Loucy (cell line): Measurements from ENCODE around the gene TBC1D20.
A peak's percentile ranks its signal among the peaks of the same experiment; 100 is the strongest.

Experiments used
- H2AFZ ChIP-seq: fragments of 200-600 bp; sonication (generic); 2 replicates; pipeline ENCODE4 v1.6.0; 2016; ENCODE audit warnings: antibody characterized with exemption, mild to moderate bottlenecking, low read length, moderate library complexity
- H3F3A ChIP-seq: fragments of 200-600 bp; 2 replicates; pipeline ENCODE4 v1.6.0; 2016; ENCODE audit warnings: antibody characterized with exemption, low read depth, mild to moderate bottlenecking
- H3K27me3 ChIP-seq: fragments of 200-600 bp; sonication (generic); 2 replicates; pipeline ENCODE4 v1.6.1; 2014; ENCODE audit warnings: low read length, mild to moderate bottlenecking; ENCODE audit not compliant: insufficient read depth, poor library complexity, severe bottlenecking
- H3K36me3 ChIP-seq: fragments of 200-600 bp; sonication (generic); 2 replicates; pipeline ENCODE4 v1.6.1; 2016; ENCODE audit warnings: low read length; ENCODE audit not compliant: insufficient read depth
- H3K4me1 ChIP-seq: fragments of 200-600 bp; sonication (generic); 2 replicates; pipeline ENCODE4 v1.5.1; 2014; ENCODE audit warnings: low read length, mild to moderate bottlenecking; ENCODE audit not compliant: insufficient read depth, poor library complexity, severe bottlenecking
- H3K4me2 ChIP-seq: fragments of 200-600 bp; sonication (generic); 2 replicates; pipeline ENCODE4 v1.6.0; 2014; ENCODE audit warnings: antibody characterized with exemption, low read length, low read depth, mild to moderate bottlenecking; ENCODE audit not compliant: poor library complexity, severe bottlenecking
- H3K4me3 ChIP-seq: fragments of 200-600 bp; sonication (generic); 2 replicates; pipeline ENCODE4 v1.5.1; 2014; ENCODE audit warnings: low read length, mild to moderate bottlenecking, mixed read lengths; ENCODE audit not compliant: poor library complexity, severe bottlenecking
- H3K79me2 ChIP-seq: fragments of 200-600 bp; sonication (generic); 2 replicates; pipeline ENCODE4 v1.6.1; 2014; ENCODE audit warnings: low read length; ENCODE audit not compliant: insufficient read depth
- H3K9ac ChIP-seq: fragments of 200-600 bp; sonication (generic); 2 replicates; pipeline ENCODE4 v1.6.0; 2014; ENCODE audit warnings: mild to moderate bottlenecking, low read depth, low read length, moderate library complexity; ENCODE audit not compliant: poor library complexity, severe bottlenecking
- H3K9me2 ChIP-seq: fragments of 200-600 bp; sonication (generic); replicated peaks from 2 replicates; pipeline ENCODE4 v1.6.1; 2016; ENCODE audit warnings: low read depth, low read length, mixed read lengths
- H3K9me3 ChIP-seq: fragments of 200-600 bp; sonication (generic); 2 replicates; pipeline ENCODE4 v1.6.1; 2014; ENCODE audit warnings: mild to moderate bottlenecking, antibody characterized with exemption, low read length, low read depth; ENCODE audit not compliant: insufficient read depth
- H4K20me1 ChIP-seq: fragments of 200-600 bp; sonication (generic); 2 replicates; pipeline ENCODE4 v1.6.0; 2014; ENCODE audit warnings: antibody characterized with exemption, low read length, mild to moderate bottlenecking; ENCODE audit not compliant: insufficient read depth, poor library complexity, severe bottlenecking
- CTCF ChIP-seq: fragments of 200-600 bp; sonication (generic); conservative IDR thresholded peaks from 2 replicates; pipeline ENCODE4 v1.5.1; 2014; ENCODE audit warnings: mild to moderate bottlenecking, antibody characterized with exemption, low read length
- EZH2phosphoT487 ChIP-seq: fragments of 200-600 bp; IDR thresholded peaks from 2 replicates; pipeline ENCODE4 v1.6.1; 2018; ENCODE audit warnings: antibody characterized with exemption, mild to moderate bottlenecking, moderate library complexity, borderline replicate concordance

The TBC1D20 gene

GRCh38 chr20:481167-481566 is 18.8 kb upstream of the TBC1D20 start:
- Histone ChIP-seq H3K27me3 (no peaks in the 10 kb centered on the region), H3K4me3 (no peak overlapping the region), H3K9me3 (no peaks in the 10 kb centered on the region), H3K4me1 (peaks cover 14% of the 10 kb centered on the region), H3K36me3 (peaks cover 67% of the 10 kb centered on the region; the same call in 1 of the 2 replicates), H3K4me2 (peak overlapping the region; percentile 7), H3K9ac (no peak overlapping the region), H3F3A (no peaks in the 10 kb centered on the region), H3K9me2 (no peaks in the 10 kb centered on the region), H3K79me2 (no peaks in the 10 kb centered on the region), H4K20me1 (peaks cover 12% of the 10 kb centered on the region), H2AFZ (no peak overlapping the region)
- TF ChIP-seq EZH2phosphoT487 (no peak), CTCF (no peak)

GRCh38 chr20:480044-480443 is 17.7 kb upstream of the TBC1D20 start:
- Histone ChIP-seq H3K79me2 (no peaks in the 10 kb centered on the region), H3K4me2 (no peak overlapping the region), H3K27me3 (no peaks in the 10 kb centered on the region), H2AFZ (no peak overlapping the region), H3F3A (no peaks in the 10 kb centered on the region), H3K4me1 (peaks cover 14% of the 10 kb centered on the region), H3K4me3 (no peak overlapping the region), H3K36me3 (peaks cover 60% of the 10 kb centered on the region; the same call in 1 of the 2 replicates), H3K9me2 (no peaks in the 10 kb centered on the region), H3K9ac (no peak overlapping the region), H3K9me3 (no peaks in the 10 kb centered on the region), H4K20me1 (peaks cover 12% of the 10 kb centered on the region)
- TF ChIP-seq CTCF (no peak), EZH2phosphoT487 (no peak)

- Histone ChIP-seq H3K9me3 (no peaks in the 10 kb centered on the region), H3K79me2 (no peaks in the 10 kb centered on the region), H3K27me3 (no peaks in the 10 kb centered on the region), H3K36me3 (peaks cover 58% of the 10 kb centered on the region; the same call in 1 of the 2 replicates), H2AFZ (no peak overlapping the region), H3K4me1 (peaks cover 14% of the 10 kb centered on the region), H3K9ac (no peak overlapping the region), H3K4me2 (no peak overlapping the region), H3K4me3 (no peak overlapping the region), H3F3A (no peaks in the 10 kb centered on the region), H3K9me2 (no peaks in the 10 kb centered on the region), H4K20me1 (peaks cover 12% of the 10 kb centered on the region)
- TF ChIP-seq CTCF, result no peak
- TF ChIP-seq EZH2phosphoT487, result no peak
These were observed 17.2 kb upstream of the TBC1D20 start for GRCh38 chr20:479487-479886.
